ENCODE results near the gene RNF17.

DNA sequence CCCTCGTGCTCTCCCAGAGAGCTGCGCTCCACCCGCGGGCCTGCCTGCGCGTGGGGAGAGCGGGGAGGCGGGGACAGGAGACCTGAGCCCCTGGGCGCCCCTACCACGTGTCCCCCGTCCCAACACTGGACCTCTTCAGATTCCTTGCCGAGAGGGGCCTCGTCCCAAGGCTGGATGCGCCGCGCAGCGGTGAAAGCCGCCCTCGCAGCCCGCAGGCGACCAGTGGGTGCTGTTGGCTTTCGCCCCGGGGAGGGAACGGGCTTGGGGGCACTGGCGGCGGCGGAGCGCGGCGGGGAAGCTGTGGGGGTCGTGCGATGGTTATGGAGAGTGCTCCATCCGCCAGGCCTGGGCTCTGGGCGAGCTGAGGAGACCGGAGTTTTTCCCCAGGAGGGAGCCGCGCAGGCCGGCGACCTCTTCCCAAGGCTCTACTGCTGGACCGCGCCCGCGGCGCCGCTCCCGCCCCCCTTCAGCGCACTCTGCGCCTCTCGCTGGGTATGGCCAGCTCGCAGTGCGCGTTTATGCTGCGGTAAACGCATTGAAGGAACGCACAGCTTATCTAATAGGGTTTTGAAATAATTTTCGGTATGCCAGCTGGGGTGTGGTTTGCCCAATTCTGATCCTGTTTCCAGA is 17.2 kb upstream of the RNF17 start:
- TF ChIP-seq, protein P1, sequence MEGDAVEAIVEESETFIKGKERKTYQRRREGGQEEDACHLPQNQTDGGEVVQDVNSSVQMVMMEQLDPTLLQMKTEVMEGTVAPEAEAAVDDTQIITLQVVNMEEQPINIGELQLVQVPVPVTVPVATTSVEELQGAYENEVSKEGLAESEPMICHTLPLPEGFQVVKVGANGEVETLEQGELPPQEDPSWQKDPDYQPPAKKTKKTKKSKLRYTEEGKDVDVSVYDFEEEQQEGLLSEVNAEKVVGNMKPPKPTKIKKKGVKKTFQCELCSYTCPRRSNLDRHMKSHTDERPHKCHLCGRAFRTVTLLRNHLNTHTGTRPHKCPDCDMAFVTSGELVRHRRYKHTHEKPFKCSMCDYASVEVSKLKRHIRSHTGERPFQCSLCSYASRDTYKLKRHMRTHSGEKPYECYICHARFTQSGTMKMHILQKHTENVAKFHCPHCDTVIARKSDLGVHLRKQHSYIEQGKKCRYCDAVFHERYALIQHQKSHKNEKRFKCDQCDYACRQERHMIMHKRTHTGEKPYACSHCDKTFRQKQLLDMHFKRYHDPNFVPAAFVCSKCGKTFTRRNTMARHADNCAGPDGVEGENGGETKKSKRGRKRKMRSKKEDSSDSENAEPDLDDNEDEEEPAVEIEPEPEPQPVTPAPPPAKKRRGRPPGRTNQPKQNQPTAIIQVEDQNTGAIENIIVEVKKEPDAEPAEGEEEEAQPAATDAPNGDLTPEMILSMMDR (IDR thresholded peaks at IDR 0.05; ENCODE audit: low read length) = no peak
- TF ChIP-seq EZH2 (optimal IDR thresholded peaks at IDR 0.05; ENCODE audit: low read depth, low read length) = no peak
- no peak for TF ChIP-seq EZH2phosphoT487 (IDR thresholded peaks at IDR 0.05; ENCODE audit: low read length)

All from MM.1S (cell line).